Endometrial microvascular endothelial cells (primary cell): ENCODE results near the gene AK1. TPM values are rescaled to one million over a fixed set of nuclear protein-coding genes. Genes with fewer than 3 reads are reported as not detected.

Source experiments
- in situ Hi-C: cut with HindIII; loops from 2 replicates; pipeline ENCODE4 v1.10.0; 2017; ENCODE audit warnings: low sequenced_read_pairs, low pct_unique_long_range_greater_than_20kb; ENCODE audit errors: inconsistent ontology term
- total RNA-seq: library from RNA; depleted of rRNA; stranded (reverse); fragments of >200 nt; gene quantifications from one replicate; pipeline ENCODE4 v1.2.3, GENCODE V29; 2015; ENCODE audit errors: inconsistent ontology term

AK1 gene, protein sequence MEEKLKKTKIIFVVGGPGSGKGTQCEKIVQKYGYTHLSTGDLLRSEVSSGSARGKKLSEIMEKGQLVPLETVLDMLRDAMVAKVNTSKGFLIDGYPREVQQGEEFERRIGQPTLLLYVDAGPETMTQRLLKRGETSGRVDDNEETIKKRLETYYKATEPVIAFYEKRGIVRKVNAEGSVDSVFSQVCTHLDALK
- total RNA-seq: 110 TPM

DNA sequence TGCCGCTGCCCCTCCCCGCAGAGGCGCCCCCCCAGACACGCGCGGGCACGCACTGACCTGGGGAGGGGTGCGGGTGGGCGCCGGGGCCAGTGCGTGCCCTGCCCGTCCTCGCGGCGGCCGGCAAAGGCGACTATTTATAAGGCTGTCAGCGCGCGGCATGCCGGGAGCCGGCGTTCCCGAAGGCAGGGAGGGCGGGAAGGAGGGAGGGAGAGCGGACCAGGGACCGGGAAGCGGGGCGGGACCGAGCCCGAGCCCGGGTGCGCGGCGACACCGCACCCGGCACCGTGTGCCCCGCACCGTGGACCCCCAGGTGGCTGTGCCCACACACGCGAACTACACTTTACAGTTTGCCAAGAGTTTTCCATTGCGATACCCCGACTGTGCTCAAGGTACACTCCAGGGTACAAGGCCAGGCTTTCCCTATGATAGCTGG, at the start of gene AK1:
Gene AK1, minus strand, starts transcription at position 110 of the 433 bp plus-strand sequence. CDS start 3,058 bp downstream, outside the sequence.
- in situ Hi-C loops: no loop called here

DNA sequence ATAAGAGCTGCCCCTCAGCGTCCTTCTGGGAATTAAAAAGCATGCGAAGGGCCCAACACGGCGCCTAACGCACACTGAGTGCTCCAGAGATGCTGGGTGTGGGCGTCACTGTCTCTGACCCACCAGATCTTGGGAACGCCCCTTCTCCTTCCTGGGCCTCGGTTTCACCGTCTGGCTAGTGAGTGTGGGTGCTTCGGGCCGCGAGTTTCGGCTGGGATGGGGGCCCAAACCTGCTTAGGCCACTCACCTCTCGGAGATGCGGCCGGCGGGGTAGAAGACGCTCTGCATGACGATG, 49.4 kb upstream of the AK1 start:
- in situ Hi-C loops: loop anchor here (25.0 kb wide), 1 partner anchor 165 kb away; no protein-coding TSS in a partner anchor

DNA sequence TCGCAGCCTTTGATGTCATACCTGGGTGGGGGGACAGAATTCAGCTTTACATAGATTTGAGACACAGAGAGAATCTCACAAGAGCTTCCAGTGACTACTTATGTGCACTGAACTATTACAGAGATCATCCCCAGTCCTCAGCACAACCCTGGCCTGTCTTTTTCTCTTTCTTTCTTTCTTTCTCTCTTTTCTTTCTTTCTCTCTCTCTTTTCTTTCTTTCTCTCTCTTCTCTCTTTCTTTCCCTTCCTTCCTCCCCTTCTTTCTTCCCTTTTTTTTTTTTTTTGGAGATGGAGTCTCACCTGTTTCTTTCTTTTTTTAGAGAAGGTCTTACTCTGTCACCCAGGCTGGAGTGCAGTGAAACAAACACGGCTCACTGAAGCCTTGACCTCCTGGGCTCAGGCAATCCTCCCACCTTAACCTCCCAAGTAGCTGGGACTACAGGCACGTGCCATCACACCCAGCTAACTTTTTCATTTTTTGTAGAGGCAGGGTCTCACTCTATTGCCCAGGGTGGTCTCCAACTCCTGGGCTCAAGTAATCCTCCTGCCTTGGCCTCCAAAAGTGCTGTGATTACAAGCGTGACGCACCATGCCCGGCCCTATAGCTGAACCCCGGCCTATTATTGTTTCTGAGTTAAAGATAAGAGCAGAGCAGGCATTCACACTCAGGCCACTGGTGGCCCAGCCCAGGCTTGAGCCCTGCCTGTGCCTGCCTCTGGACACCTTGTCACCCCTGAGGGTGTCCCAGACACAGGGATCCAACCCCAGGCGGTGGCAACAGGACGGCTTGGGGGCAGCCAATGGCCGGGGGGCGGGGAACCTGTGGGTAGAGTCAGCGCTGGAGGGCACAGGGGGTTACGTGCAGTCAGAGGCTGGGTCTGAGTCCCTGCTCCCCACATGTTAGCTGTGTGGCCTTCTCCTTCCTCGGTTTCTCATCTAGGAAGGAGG, 48.8 kb upstream of the AK1 start:
- in situ Hi-C loops: loop anchor here (25.0 kb wide), 1 partner anchor 164 kb away; no protein-coding TSS in a partner anchor

DNA sequence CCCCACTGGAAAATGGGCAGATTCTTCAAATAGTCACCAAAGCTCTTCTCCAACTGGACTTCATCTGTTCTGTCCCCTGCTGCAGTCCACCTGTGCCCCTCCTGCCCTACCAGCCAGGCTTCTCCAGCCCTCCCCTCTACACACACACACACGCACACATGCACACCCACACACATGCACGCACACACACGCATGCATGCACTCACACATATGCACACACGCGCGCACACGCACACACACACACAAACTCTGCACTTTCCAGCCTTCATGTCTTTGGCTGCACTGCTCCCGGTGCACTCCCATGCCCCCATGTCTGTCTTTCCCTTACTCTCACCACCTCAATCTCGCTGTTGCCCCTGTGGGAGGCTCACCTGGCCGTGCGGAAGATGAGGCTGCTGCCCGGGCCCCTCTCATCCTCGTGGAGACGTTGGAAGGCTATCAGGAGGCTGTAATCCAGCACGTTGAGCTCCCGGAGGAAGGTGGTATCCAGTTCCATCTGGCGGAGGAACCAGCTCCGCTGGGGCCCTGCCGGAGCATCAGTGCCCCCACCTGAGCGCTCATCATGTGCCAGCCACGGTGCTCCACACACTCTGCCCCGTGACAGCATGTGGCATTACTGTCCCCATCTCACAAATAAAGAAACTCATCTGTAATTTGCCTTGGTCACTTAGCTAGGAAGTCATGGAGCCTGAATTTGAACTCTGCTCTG, 47.4 kb upstream of the AK1 start:
- in situ Hi-C loops: loop anchor here (25.0 kb wide), 1 partner anchor 163 kb away; no protein-coding TSS in a partner anchor

DNA sequence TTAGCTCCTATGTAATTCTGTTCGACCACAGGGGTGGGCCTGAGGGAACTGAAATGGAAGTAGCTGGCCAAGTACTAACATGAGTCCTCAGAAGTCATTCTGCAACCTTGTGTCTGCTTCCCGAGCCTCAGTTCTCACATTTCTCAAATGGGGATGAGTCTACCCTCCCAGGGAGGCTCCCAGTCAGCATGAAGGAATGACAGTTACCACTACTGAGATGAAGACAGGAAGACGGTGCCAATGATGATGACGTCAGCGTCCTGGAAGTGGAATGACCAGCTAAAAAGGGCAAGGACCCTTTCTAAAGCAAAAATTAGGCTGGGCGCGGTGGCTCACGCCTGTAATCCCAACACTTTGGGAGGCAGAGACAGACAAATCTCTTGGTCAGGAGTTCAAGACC, 46.3 kb upstream of the AK1 start:
- in situ Hi-C loops: no loop called here

DNA sequence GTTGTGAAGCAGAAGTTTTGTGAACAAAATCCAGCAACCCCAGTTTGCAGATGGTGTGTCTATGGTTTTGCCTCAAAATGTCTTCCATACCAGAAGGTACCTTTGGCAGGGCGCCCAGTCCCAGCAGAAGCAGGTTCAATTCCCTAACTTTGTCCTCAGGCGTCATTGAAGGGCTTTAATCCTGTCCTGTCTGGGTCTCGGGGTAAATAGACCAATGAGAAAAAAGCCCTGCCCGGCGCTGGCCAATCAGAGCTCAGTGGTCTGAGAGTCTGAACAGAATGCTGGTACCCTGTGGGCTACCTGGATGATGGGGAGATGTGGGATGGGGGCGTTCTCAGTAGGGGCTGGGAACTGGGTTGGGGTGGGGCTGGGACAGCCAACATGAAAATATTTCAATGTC, 45.6 kb upstream of the AK1 start:
- in situ Hi-C loops: no loop called here

DNA sequence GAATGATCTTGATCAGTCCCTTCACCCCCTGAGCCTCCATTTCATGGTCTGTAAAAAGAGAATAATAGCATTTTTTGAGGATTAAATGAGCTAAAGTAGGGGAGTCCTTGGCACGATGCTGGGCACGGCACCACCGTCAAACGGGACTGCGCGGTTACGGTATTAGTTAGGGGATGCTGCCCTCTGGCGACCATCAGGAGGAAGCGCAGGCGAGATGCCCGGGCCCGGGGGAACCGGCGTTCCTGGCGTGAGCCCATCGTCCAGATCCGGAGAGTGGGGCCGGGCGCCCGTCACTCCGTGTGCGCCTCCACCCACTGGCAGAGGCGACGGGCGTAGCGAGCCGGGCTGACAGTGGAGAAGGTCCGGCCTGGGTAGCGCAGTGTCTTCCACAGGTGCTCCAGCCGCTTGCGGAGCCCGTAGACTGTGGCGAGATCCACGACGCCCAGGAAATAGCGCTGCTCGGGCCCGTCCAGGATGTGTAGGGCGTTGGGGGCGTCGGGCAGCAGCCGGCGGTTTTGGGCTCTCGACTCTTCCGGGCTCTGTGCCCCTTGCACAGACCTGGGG, 44.2 kb upstream of the AK1 start:
- in situ Hi-C loops: no loop called here

DNA sequence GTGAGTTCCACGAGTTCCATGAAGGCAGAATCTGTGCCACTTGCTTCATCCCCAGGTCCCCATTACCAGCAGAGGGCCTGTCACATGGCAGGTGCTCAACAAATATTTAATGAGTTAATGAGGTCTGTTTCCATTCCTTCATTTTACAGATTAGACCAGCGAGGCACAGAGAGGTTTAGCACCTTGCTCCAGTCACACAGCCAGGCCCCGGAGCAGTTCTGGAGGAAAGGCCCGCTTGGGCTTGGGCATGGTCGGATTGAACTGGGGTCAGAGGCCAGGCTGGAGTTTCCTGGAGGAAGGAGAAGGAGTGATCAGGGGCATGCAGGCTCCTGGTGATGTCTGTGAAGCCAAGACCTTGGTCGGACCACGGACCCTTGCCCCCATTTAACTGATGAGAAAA, 43.3 kb upstream of the AK1 start:
- in situ Hi-C loops: no loop called here

DNA sequence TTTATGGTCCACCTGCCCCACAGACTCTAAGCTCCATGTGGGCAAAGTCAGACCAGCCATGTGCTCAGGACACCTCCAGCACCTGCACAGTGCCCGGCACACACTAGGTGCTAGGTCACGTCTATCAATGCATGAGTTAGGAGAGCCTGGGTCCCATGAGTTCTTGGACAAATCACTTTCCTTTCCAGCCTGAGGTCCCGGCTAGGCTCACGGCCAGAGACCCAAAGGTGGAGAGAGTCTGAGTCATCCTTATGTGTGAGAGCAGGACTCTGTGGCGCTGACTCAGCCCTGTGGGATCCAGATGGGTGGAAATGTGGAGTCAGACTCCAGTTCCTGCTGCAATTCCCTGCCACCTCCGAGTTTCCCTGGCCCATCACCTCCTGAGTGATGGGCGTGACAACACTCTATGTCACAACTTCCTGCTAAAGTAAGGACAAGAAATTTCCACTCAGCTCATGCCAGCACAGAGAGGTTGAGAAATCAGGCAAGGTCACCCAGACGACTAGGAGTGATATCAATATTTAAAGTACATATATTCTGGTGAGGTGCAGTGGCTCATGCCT, 41.9 kb upstream of the AK1 start:
- in situ Hi-C loops: no loop called here

DNA sequence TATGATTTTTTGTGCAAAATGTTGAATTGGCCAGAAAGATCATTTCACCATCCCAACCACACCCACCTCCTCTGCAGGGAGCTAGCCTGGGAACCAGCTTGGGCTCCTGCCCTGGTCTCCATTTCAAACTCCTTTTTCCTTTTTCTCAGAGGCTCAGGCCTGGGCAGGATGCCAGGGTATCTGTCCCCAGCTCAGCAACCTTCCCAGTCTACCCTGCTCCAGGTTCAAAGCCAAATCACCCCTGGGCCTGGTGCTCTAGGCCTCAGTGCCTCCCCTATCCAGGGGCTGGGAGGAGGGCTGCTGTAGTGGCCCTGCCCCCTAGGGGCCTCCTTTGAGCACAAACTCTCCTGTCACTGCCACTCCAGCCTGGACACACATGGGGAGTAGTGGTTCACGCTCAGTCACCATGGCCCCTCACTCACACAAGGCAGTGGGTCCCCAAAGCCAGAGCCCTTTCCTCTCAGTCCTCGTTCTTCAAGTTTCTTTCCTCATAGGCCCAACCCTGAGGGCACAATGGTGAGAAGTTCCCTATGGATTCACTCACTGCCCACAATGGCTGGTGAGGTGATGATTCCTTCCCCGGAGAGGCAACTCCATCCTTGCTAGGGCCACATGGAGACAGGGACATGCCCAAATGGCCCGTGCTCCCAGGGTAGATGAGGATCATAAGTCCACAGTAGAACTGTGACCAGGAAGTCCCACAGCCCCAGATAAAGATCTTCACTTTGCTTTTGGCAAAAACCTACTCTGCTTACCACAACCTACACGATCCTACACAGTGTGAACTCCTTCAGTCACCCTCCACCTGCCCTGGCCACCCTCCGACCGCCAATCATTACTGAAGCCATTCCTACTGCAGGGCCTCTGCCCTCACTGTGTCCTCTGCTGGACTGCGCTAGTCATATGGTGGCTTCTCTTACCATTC, 41.0 kb upstream of the AK1 start:
- in situ Hi-C loops: no loop called here

DNA sequence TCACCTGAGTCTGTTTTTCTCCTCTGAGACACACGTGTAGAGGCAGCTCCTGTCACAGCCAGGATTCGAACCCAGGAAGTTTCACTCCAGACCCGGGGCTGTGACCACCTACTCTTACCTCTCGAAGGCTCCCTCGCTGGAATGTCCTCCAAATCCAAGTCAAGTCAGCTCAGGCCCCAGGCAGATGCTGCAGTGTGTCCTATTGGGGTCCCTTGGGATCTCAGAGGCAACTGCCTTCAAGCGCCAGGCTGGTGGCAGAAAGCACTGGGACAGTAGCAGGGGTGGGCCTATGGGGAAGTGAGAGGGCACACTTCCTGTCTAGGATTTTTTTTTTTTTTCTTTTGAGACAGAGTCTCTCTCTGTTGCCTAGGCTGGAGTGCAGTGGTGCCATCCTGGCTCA, 40.1 kb upstream of the AK1 start:
- in situ Hi-C loops: no loop called here

DNA sequence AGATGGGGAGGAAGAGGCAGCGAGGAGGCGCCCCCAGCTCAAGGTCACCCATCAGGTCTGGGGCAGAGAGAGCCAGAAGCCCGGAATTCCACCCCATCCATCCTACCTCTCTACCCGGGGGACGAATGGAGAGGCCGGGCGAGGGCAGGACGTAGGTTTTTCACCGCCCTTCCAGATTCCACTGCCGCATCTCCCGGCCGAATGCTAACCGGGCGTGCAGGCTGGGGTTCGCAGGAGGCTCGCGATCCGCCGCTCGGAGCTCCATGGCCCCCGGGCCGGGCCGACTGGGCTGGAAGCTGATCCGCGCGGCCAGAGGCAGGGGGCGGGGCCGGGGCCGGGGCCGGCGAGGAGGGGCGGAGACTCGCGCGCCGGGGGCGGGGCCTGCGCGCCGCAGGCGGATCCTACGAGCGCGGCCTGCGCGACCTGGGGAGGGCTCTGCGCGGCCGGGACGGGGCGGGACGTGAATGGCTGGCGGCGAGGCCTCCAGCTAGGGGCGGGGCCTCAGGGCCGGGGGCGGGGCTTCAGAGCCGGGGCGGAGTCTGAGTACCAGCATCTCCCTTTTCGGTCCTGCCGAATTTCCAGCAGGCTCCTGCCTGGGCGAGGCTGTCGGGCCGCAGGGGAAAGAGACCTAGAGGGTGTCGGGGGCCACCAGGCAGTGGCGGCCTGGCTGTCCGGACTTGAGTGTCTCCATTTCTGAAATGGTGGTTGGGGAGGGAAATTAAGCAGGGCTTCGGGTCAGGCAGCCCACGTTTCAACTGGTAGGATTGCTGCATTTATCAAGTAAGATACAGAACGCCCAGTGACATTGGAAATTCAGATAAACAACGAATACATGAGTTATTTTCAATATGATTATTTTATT, 39.5 kb upstream of the AK1 start, which contains the start of gene ST6GALNAC4:
Gene ST6GALNAC4, minus strand, starts transcription at position 322 of the 862 bp plus-strand sequence. CDS start 622 bp downstream, outside the sequence.
- in situ Hi-C loops: no loop called here

DNA sequence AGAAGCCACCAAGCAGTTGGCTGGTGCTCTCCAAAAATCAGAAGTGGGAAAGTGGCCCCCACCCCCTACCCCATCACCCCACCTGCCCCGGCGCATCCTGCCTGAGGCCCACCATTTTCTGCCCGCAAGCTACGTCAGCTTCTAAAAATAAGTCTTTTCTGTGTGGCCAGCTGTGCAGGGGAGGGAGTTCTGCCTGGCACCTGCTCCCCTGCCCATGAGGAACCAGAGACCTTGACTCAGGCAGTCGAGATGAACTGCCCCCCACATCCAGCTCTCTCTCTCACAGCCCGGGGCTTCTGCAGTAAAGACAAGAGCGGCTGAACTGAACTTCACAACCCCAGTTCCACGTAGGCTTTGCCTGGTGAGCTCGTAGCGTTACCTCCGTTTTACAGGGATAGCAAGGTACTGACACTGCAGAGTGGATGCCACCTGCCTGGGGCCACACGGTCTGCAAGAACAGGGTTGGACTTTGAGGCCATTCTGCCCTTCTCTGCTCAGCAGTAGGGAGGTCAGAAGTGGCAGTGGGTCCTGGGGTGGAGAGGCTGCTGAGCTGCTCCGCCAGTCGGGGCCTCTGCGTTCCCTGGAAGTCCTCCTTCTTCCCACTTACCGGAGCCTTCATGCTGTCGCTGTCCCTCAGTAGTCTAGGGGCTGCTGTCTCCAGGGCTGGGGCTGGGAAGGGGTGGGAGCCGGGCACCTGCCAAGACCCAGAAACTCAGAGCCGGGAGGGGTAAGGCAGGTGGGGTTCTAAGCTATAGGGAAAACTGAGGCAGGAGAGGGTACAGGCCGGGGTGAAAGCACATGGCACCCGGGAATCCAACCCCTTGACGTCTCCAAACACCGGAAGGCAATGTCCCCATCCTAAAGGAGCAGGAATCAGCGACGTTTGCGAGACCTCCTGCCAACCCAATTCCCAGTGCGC, 38.6 kb upstream of the AK1 start:
- in situ Hi-C loops: no loop called here

DNA sequence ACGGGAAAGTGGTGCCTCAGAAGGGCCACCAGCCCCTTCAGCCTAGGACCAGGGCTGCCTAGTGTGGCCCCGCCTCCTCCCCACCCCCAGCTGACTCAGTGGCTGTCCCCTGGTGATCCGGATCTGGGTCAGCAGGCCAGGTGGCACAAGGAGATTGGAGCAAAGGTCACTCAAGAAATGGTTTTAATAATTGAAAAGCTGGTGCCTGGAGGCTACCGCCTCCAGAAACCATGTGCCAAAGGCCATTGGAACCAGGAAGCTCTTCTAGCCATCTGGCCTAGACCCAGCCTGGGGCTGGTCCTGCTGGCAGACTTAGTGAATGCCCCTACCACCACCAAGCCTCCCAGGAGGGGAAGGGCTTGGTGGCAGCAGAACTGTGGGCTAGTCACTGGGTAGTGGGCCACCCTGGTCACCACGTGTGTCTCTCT, 37.9 kb upstream of the AK1 start:
- in situ Hi-C loops: no loop called here

DNA sequence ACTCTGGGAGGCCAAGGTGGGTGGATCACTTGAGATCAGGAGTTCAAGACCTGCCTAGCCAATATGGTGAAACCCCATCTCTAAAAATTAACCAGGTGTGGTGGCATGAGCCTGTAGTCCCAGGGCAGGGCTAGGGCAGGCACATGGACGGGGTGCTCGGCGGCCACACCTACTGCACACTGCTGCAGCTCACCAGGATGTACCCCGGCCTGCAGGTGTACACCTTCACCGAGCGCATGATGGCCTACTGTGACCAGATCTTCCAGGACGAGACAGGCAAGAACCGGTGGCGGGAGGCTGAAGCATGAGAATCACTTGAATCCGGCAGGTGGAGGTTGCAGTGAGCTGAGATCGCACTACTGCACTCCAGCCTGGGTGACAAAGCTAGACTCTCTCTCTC, 36.2 kb upstream of the AK1 start:
- in situ Hi-C loops: no loop called here

DNA sequence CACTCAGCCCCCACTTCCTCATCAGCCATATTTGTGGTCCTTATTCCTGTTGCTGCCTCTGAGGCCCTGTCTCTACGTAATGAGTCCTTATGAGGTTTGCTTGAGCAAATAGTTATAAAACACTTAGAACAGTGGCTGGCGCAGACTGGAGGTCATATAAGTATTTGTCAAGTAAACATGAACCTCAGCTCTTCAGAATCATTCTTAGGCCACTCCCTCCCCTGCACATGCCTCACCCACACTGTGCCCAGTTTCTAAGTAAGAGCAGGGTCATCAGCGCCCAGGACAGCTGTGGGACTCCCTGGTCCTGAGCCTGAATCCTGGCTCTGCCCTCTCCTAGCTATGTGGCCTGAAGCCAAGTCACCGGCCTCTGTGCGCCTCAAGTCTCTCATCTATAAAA, 35.4 kb upstream of the AK1 start:
- in situ Hi-C loops: no loop called here
